K562 (cell line): ENCODE results near the gene TUSC7. TPM values are rescaled to one million over a fixed set of nuclear protein-coding genes. Genes with fewer than 3 reads are reported as not detected.

Experiments used
- ATAC-seq: fragments of 200-7000 bp; cut with Tn5 transposase; 3 replicates; pipeline ENCODE4 v1.9.1; 2020; ENCODE audit warnings: moderate library complexity
- BruUV-seq: library from RNA; stranded (reverse); fragments of 400-500 nt; replicated peaks from 2 replicates; lab custom pipeline; 2021; lab: Mats Ljungman, UMichigan
- CTCF ChIA-PET: fragments of 300-600 bp; formaldehyde crosslinking; extraction: SDS; loops from one replicate; lab custom pipeline; 2021; ENCODE audit warnings: low intra/inter-chr PET ratio; lab: Yijun Ruan, JAX
- POLR2A ChIA-PET: fragments of 300-600, 350-650 bp; sonication (Branson Sonifier 250); formaldehyde crosslinking; extraction: SDS; loops from one replicate; lab custom pipeline; 2021; ENCODE audit warnings: antibody characterized with exemption, inconsistent platforms; lab: Yijun Ruan, JAX
- DNase-seq, 4 experiments: peaks; one replicate each; pipeline versions ENCODE4 v3.0.0 to v3.0.0-alpha.2; 2011 to 2018; ENCODE audit warnings: low spot score in 3 of 4, mixed read lengths in 3 of 4; ENCODE audit errors: extremely low read depth in 1 of 4
- FAIRE-seq: peaks from 2 replicates; lab custom pipeline; 2011; peaks lifted over from hg19 to GRCh38; lab: Jason Lieb, UNC
- H2AFZ ChIP-seq: 2 replicates; pipeline ENCODE4 v1.6.0; 2011; ENCODE audit warnings: low read depth, low read length, control low read depth, inconsistent platforms
- H3K27ac ChIP-seq: fragments of 200-600 bp; 3 replicates; pipeline ENCODE4 v1.8.0; 2011; ENCODE audit warnings: low read depth, mild to moderate bottlenecking, control low read depth, inconsistent platforms, low read length, moderate library complexity, mixed read lengths; ENCODE audit errors: extremely low read depth
- H3K27me3 ChIP-seq, 2 experiments: fragments of 300-600 bp in 1 of 2; 2 replicates in 1 of 2; 3 replicates in 1 of 2; pipeline versions ENCODE4 v1.6.0 to v1.8.0; 2011; ENCODE audit warnings: inconsistent platforms in 2 of 2, low read length in 2 of 2, mild to moderate bottlenecking in 1 of 2, mixed read lengths in 1 of 2, moderate library complexity in 1 of 2; ENCODE audit not compliant: control insufficient read depth in 2 of 2, insufficient read depth in 2 of 2
- H3K36me3 ChIP-seq: fragments of 300-600 bp; 3 replicates; pipeline ENCODE4 v1.8.0; 2011; ENCODE audit warnings: mild to moderate bottlenecking, low read length, inconsistent platforms; ENCODE audit not compliant: control insufficient read depth, insufficient read depth
- H3K4me1 ChIP-seq, 2 experiments: fragments of 200-600 bp in 1 of 2; replicated peaks in 1 of 2; 2 replicates in 1 of 2; 3 replicates in 1 of 2; pipeline versions ENCODE4 v1.5.1 to v1.8.0; 2011; ENCODE audit warnings: inconsistent platforms in 2 of 2, low read length in 2 of 2, mild to moderate bottlenecking in 1 of 2, mixed read lengths in 1 of 2, moderate library complexity in 1 of 2; ENCODE audit not compliant: control insufficient read depth in 2 of 2, insufficient read depth in 2 of 2
- H3K4me2 ChIP-seq: 2 replicates; pipeline ENCODE4 v1.6.1; 2011; ENCODE audit warnings: low read length, control low read depth, inconsistent platforms, mixed read lengths; ENCODE audit not compliant: insufficient read depth
- H3K4me3 ChIP-seq: fragments of 200-600 bp; sonication (generic), shearing (Covaris generic); 2 replicates; pipeline ENCODE4 v1.5.1; 2016; ENCODE audit warnings: control low read depth, inconsistent platforms
- H3K79me2 ChIP-seq: fragments of 200-600 bp; 3 replicates; pipeline ENCODE4 v1.8.0; 2011; ENCODE audit warnings: low read length, inconsistent platforms; ENCODE audit not compliant: control insufficient read depth, insufficient read depth
- H3K9ac ChIP-seq, 2 experiments: 2 replicates each; pipeline versions ENCODE4 v1.6.0 to v1.6.1; 2011; ENCODE audit warnings: low read depth in 2 of 2, low read length in 2 of 2, control low read depth in 1 of 2, inconsistent platforms in 1 of 2, mild to moderate bottlenecking in 1 of 2, mixed read lengths in 1 of 2; ENCODE audit not compliant: insufficient read depth in 1 of 2
- H3K9me1 ChIP-seq: one replicate; pipeline ENCODE4 v1.6.0; 2011; ENCODE audit warnings: inconsistent platforms, mild to moderate bottlenecking, low read length, moderate library complexity; ENCODE audit not compliant: control insufficient read depth, insufficient read depth
- H3K9me3 ChIP-seq: replicated peaks from 2 replicates; pipeline ENCODE4 v1.5.1; 2011; ENCODE audit warnings: low read depth, low read length, inconsistent platforms; ENCODE audit not compliant: control insufficient read depth, insufficient read depth
- H4K20me1 ChIP-seq: replicated peaks from 2 replicates; pipeline ENCODE4 v1.6.1; 2011; ENCODE audit warnings: low read length, inconsistent platforms, mixed read lengths; ENCODE audit not compliant: control insufficient read depth, insufficient read depth
- CC2D1A ChIP-seq: fragments of 450-650 bp; IDR thresholded peaks from 2 replicates; pipeline ENCODE4 v1.6.1; 2017; ENCODE audit warnings: mild to moderate bottlenecking
- CHD1 ChIP-seq: fragments of 200-600 bp; sonication (generic); IDR thresholded peaks from one replicate; pipeline ENCODE4 v1.6.1; 2012; ENCODE audit warnings: mild to moderate bottlenecking, moderate library complexity, low read length, inconsistent platforms
- GABPA ChIP-seq: fragments of 200-800 bp; sonication (Bioruptor generic); conservative IDR thresholded peaks from 2 replicates; pipeline ENCODE4 v1.6.1; 2016; ENCODE audit warnings: low read depth, missing genetic modification characterization, missing compliant biosample characterization
- HCFC1 ChIP-seq: IDR thresholded peaks from 2 replicates; pipeline ENCODE4 v1.6.1; 2012; ENCODE audit warnings: low read depth, low read length, improper control_type of control experiment
- PML ChIP-seq: IDR thresholded peaks from 2 replicates; pipeline ENCODE4 v1.6.1; 2012; ENCODE audit warnings: low read length, inconsistent platforms
- SMAD2 ChIP-seq: fragments of 150-350 bp; IDR thresholded peaks from 2 replicates; pipeline ENCODE4 v1.6.1; 2014; ENCODE audit warnings: low read depth, mild to moderate bottlenecking, low read length
- TARDBP ChIP-seq: fragments of 450-650 bp; IDR thresholded peaks from 2 replicates; pipeline ENCODE4 v1.6.1; 2016
- in situ Hi-C: fragments of 300-500 bp; cut with MboI; formaldehyde crosslinking; loops from 4 replicates; pipeline ENCODE4 v1.15.0; 2018; ENCODE audit warnings: inconsistent platforms, mixed read lengths
- intact Hi-C: fragments of 100-400 bp; cut with micrococcal nuclease; formaldehyde crosslinking; loops from 2 replicates; pipeline ENCODE4 v1.14.2; 2022
- polyA plus RNA-seq, 8 experiments: library from polyadenylated mRNA; depleted of rRNA in 4 of 8; stranded (reverse) in 5 of 8; unstranded in 3 of 8; fragments of >200 nt; fragmentation: Nextera tagmentation in 2 of 8; fragmentation: Illumina TruSeq in 1 of 8; extraction: Ambion mirVana in 2 of 8; extraction: Trizol in 1 of 8; gene quantifications; 2 replicates each; pipeline versions ENCODE4 v1.2.1 to v1.2.3, GENCODE V29; 2011 to 2014; ENCODE audit warnings: inconsistent platforms in 1 of 8, missing spikeins in 1 of 8
- total RNA-seq, 7 experiments: library from RNA; depleted of rRNA in 6 of 7; stranded (reverse); fragments of >200 nt in 6 of 7; fragmentation: Illumina TruSeq in 2 of 7; extraction: Trizol in 2 of 7; gene quantifications; 2 replicates each; pipeline versions ENCODE4 v1.2.1 to v1.2.3, GENCODE V29; 2011 to 2021; ENCODE audit warnings: low replicate concordance in 1 of 7
- TF ChIP-seq, protein P1 (sequence below): fragments of 250-450 bp; sonication (Bioruptor Pico); IDR thresholded peaks from 2 replicates; pipeline ENCODE4 v1.8.0; 2021; ENCODE audit warnings: mild to moderate bottlenecking, moderate library complexity
- TF ChIP-seq, protein P2 (sequence below): fragments of 450-650 bp; formaldehyde crosslinking; IDR thresholded peaks from 2 replicates; pipeline ENCODE4 v1.4.0; 2022; ENCODE audit warnings: missing genetic modification characterization

TUSC7 gene
- total and polyA plus RNA-seq, 9 of the 15 experiments (the other 6 are each of a cell fraction or from before 2014, with no cell fraction given), result not detected

- Histone ChIP-seq H3K9me1 (no peaks in the 10 kb centered on the region), H3K4me3 (no peak overlapping the region), H3K4me2 (no peak overlapping the region), H3K36me3 (no peaks in the 10 kb centered on the region), H3K27ac (no peak overlapping the region), H3K9ac (no peak overlapping the region), H3K4me1 (no peaks in the 10 kb centered on the region), H2AFZ (no peak overlapping the region), H3K9me3 (no peaks in the 10 kb centered on the region), H3K27me3 (no peaks in the 10 kb centered on the region), H3K79me2 (no peaks in the 10 kb centered on the region), H4K20me1 (no peaks in the 10 kb centered on the region)
- ChIA-PET CTCF (no interaction called here), POLR2A (no interaction called here)
- no peak for ATAC-seq
- FAIRE-seq, result no peak
- no TSS peak for BruUV-seq
- TF ChIP-seq HCFC1 (no peak), TARDBP (no peak), SMAD2 (no peak), CC2D1A (no peak), CHD1 (no peak), GABPA (tag) (no peak), PML (no peak)
- TF ChIP-seq, protein P1, sequence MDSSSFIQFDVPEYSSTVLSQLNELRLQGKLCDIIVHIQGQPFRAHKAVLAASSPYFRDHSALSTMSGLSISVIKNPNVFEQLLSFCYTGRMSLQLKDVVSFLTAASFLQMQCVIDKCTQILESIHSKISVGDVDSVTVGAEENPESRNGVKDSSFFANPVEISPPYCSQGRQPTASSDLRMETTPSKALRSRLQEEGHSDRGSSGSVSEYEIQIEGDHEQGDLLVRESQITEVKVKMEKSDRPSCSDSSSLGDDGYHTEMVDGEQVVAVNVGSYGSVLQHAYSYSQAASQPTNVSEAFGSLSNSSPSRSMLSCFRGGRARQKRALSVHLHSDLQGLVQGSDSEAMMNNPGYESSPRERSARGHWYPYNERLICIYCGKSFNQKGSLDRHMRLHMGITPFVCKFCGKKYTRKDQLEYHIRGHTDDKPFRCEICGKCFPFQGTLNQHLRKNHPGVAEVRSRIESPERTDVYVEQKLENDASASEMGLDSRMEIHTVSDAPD, result no peak
- TF ChIP-seq, protein P2, sequence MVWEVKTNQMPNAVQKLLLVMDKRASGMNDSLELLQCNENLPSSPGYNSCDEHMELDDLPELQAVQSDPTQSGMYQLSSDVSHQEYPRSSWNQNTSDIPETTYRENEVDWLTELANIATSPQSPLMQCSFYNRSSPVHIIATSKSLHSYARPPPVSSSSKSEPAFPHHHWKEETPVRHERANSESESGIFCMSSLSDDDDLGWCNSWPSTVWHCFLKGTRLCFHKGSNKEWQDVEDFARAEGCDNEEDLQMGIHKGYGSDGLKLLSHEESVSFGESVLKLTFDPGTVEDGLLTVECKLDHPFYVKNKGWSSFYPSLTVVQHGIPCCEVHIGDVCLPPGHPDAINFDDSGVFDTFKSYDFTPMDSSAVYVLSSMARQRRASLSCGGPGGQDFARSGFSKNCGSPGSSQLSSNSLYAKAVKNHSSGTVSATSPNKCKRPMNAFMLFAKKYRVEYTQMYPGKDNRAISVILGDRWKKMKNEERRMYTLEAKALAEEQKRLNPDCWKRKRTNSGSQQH (CRISPR knock-in tag), result no peak
- intact Hi-C loops, result no loop called here
- DNase-seq, result no peak
- in situ Hi-C loops, result no loop called here
Observed at GRCh38 chr3:116701070-116701469, 8.5 kb upstream of the TUSC7 start.
